GM23338 (cell line): ENCODE measurements around the gene ARHGEF17. TPM values are rescaled to one million over a fixed set of nuclear protein-coding genes. Genes with fewer than 3 reads are reported as not detected.

Source experiments
- ATAC-seq: fragments of 200-7000 bp; cut with Tn5 transposase; 3 replicates; pipeline ENCODE4 v1.9.1; 2020
- DNase-seq: peaks from one replicate; pipeline ENCODE4 v3.0.0-alpha.2; 2015; ENCODE audit warnings: low spot score
- H2AFZ ChIP-seq: fragments of 200-600 bp; sonication (generic); 2 replicates; pipeline ENCODE4 v1.8.0; 2016; ENCODE audit warnings: antibody characterized with exemption, mild to moderate bottlenecking, moderate library complexity
- H3F3A ChIP-seq: fragments of 200-600 bp; sonication (generic); replicated peaks from 2 replicates; pipeline ENCODE4 v1.8.0; 2017; ENCODE audit warnings: antibody characterized with exemption, mixed run types, low read depth
- H3K27ac ChIP-seq: fragments of 200-600 bp; sonication (generic); 2 replicates; pipeline ENCODE4 v1.6.1; 2016; ENCODE audit warnings: low read depth
- H3K27me3 ChIP-seq: fragments of 200-600 bp; sonication (generic); 2 replicates; pipeline ENCODE4 v1.8.0; 2016; ENCODE audit warnings: mild to moderate bottlenecking, mixed run types, moderate library complexity; ENCODE audit not compliant: insufficient read depth
- H3K36me3 ChIP-seq: fragments of 200-600 bp; sonication (generic); 2 replicates; pipeline ENCODE4 v1.8.0; 2016; ENCODE audit warnings: mild to moderate bottlenecking; ENCODE audit not compliant: insufficient read depth
- H3K4me1 ChIP-seq: fragments of 200-600 bp; sonication (generic); 2 replicates; pipeline ENCODE4 v1.8.0; 2016; ENCODE audit warnings: mild to moderate bottlenecking, moderate library complexity; ENCODE audit not compliant: insufficient read depth
- H3K4me2 ChIP-seq: fragments of 200-600 bp; sonication (generic); 2 replicates; pipeline ENCODE4 v1.7.1; 2017; ENCODE audit warnings: mixed run types
- H3K4me3 ChIP-seq: fragments of 200-600 bp; sonication (generic); 2 replicates; pipeline ENCODE4 v1.6.1; 2016; ENCODE audit warnings: mixed run types
- H3K79me2 ChIP-seq: fragments of 200-600 bp; sonication (generic); replicated peaks from 2 replicates; pipeline ENCODE4 v1.8.0; 2017; ENCODE audit warnings: mild to moderate bottlenecking; ENCODE audit not compliant: insufficient read depth
- H3K9me2 ChIP-seq: fragments of 200-600 bp; sonication (generic); 2 replicates; pipeline ENCODE4 v1.8.0; 2017; ENCODE audit not compliant: insufficient read depth
- H4K20me1 ChIP-seq: fragments of 200-600 bp; sonication (generic); replicated peaks from 2 replicates; pipeline ENCODE4 v1.8.0; 2017; ENCODE audit warnings: mild to moderate bottlenecking; ENCODE audit not compliant: insufficient read depth
- H3K27ac Mint-ChIP-seq: 2 replicates; pipeline ENCODE4 v1.8.0; 2020; ENCODE audit warnings: inconsistent platforms, mild to moderate bottlenecking, moderate library complexity, mixed read lengths
- H3K27me3 Mint-ChIP-seq: 3 replicates; pipeline ENCODE4 v1.8.0; 2022; ENCODE audit warnings: low read depth, mild to moderate bottlenecking, moderate library complexity, mixed read lengths, inconsistent platforms; ENCODE audit not compliant: insufficient read depth, poor library complexity
- H3K36me3 Mint-ChIP-seq: 3 replicates; pipeline ENCODE4 v1.8.0; 2021; ENCODE audit warnings: low read depth, mild to moderate bottlenecking, inconsistent platforms, moderate library complexity, mixed read lengths
- H3K4me1 Mint-ChIP-seq: 3 replicates; pipeline ENCODE4 v1.8.0; 2020; ENCODE audit warnings: mild to moderate bottlenecking, inconsistent platforms, mixed read lengths
- H3K4me3 Mint-ChIP-seq: 3 replicates; pipeline ENCODE4 v1.8.0; 2021; ENCODE audit warnings: moderate library complexity, mild to moderate bottlenecking, inconsistent platforms, mixed read lengths
- H3K9me3 Mint-ChIP-seq: 3 replicates; pipeline ENCODE4 v1.8.0; 2020; ENCODE audit warnings: moderate library complexity, mild to moderate bottlenecking, inconsistent platforms, mixed read lengths
- JUNB ChIP-seq: IDR thresholded peaks from one replicate; pipeline ENCODE4 v1.6.1; 2016; ENCODE audit warnings: antibody characterized with exemption; ENCODE audit not compliant: unreplicated experiment
- NANOG ChIP-seq: IDR thresholded peaks from 2 replicates; pipeline ENCODE4 v1.6.1; 2016; ENCODE audit warnings: antibody characterized with exemption, borderline replicate concordance
- POLR2AphosphoS5 ChIP-seq: IDR thresholded peaks from 2 replicates; pipeline ENCODE4 v1.6.1; 2016; ENCODE audit warnings: antibody characterized with exemption, low read depth
- STAT1 ChIP-seq: IDR thresholded peaks from one replicate; pipeline ENCODE4 v1.6.1; 2016; ENCODE audit warnings: antibody characterized with exemption; ENCODE audit not compliant: unreplicated experiment
- ZNF462 ChIP-seq: fragments of 250-450 bp; sonication (Bioruptor Pico); IDR thresholded peaks from 2 replicates; pipeline ENCODE4 v1.5.0; 2020; ENCODE audit warnings: mild to moderate bottlenecking, moderate library complexity
- polyA plus RNA-seq: library from polyadenylated mRNA; unstranded; fragments of >200 nt; fragmentation: Nextera tagmentation; extraction: Ambion mirVana; gene quantifications from 2 replicates; pipeline ENCODE4 v1.2.1, GENCODE V29; 2016
- total RNA-seq: library from RNA; depleted of rRNA; stranded (reverse); fragments of >200 nt; shearing (Covaris generic); gene quantifications from 2 replicates; pipeline ENCODE4 v1.2.3, GENCODE V29; 2014

ARHGEF17 gene
- total and polyA plus RNA-seq, 2 experiments from 2014 or later = 2.9 to 15.0 TPM

DNA sequence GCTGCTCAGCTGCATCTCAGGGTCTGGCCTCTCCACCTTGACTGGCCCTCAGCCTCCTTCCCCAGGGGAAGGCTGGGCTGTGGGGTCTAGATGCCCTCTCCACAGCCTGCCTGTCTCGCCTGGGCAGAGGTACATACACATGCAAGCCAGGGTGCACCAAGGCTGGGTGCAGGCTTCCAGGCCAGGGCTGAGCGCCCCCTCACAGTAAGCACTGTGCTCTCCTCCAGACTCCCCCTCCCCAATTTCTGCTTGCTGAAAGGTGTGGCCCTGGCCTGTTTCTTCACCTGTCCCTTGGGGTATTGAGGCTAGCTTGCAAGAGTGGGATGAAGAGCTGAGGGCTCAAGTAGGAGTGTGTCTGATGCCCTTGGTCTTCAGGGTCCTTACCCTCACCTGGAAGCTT is 90.6 kb downstream of the ARHGEF17 start:
- Histone ChIP-seq H2AFZ (no peak overlapping the region), H3K4me3 (no peak overlapping the region), H3F3A (0 out of 2 replicates have a peak, but pooled peaks cover 2% of the 10 kb centered on the region), H3K4me2 (no peak overlapping the region), H3K9me2 (no peaks in the 10 kb centered on the region), H3K36me3 (no peaks in the 10 kb centered on the region), H3K27me3 (no peaks in the 10 kb centered on the region), H3K27ac (no peak overlapping the region), H4K20me1 (no peaks in the 10 kb centered on the region; the same call in 1 of the 2 replicates), H3K4me1 (no peaks in the 10 kb centered on the region), H3K79me2 (no peaks in the 10 kb centered on the region)
- 0 out of 2 replicates have a peak, but pooled peaks have one; percentile 13 for TF ChIP-seq POLR2AphosphoS5
- TF ChIP-seq ZNF462 (CRISPR knock-in tag) = no peak
- no peak for TF ChIP-seq NANOG
- no peaks in the 10 kb centered on the region; the same call in 2 of the 3 replicates for H3K9me3 Mint-ChIP-seq
- H3K4me1 Mint-ChIP-seq = peaks cover 5% of the 10 kb centered on the region
- no peaks in the 10 kb centered on the region for H3K36me3 Mint-ChIP-seq
- H3K27ac Mint-ChIP-seq = no peak overlapping the region
- ATAC-seq = no peak
- DNase-seq = no peak
- H3K27me3 Mint-ChIP-seq = peaks cover 4% of the 10 kb centered on the region
- H3K4me3 Mint-ChIP-seq = no peak overlapping the region

DNA sequence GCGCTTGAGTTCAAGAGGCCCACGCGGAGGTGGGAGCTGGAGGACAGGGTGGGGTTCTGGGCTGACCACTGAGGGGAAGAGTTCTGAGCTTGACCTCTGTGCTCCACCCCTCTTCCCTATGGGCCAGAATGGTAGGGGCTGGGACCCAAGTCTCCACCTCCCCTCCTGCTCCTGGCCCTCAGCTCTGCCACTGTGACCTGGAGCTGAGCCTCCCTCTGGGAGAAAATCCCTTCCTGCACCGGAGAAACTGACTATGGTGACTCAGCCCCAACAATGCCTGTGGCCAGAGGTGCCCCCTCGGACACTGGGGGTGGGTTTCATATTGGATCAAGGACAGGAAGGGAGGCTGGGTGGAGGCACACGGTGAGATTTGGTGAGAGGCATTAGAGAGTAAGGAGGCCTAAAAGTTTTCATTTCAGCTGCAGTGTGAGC is 91.1 kb downstream of the ARHGEF17 start:
- no peak for ATAC-seq
- DNase-seq = no peak
- H3K27ac Mint-ChIP-seq = no peak overlapping the region
- TF ChIP-seq STAT1 (no peak), ZNF462 (CRISPR knock-in tag) (no peak), JUNB (no peak)

More for the DNA sequence above, 91.1 kb downstream of the ARHGEF17 start:
- Histone ChIP-seq H4K20me1 (no peaks in the 10 kb centered on the region; the same call in 1 of the 2 replicates), H3K36me3 (no peaks in the 10 kb centered on the region), H3K79me2 (no peaks in the 10 kb centered on the region), H3K4me2 (no peak overlapping the region), H2AFZ (no peak overlapping the region), H3K9me2 (no peaks in the 10 kb centered on the region), H3K27me3 (no peaks in the 10 kb centered on the region), H3K4me1 (no peaks in the 10 kb centered on the region), H3K4me3 (no peak overlapping the region), H3F3A (0 out of 2 replicates have a peak, but pooled peaks cover 2% of the 10 kb centered on the region), H3K27ac (no peak overlapping the region)
- Mint-ChIP-seq H3K27me3 (peaks cover 2% of the 10 kb centered on the region), H3K36me3 (no peaks in the 10 kb centered on the region), H3K4me3 (no peak overlapping the region), H3K9me3 (no peaks in the 10 kb centered on the region; the same call in 2 of the 3 replicates), H3K4me1 (peaks cover 5% of the 10 kb centered on the region)
